Activated T-cell treated with anti-CD3 and anti-CD28 coated beads, Interleukin-2, amount 50 U/mL, for 72 hours (primary cell): ENCODE data around the gene RASSF1. TPM values are rescaled to one million over a fixed set of nuclear protein-coding genes. Genes with fewer than 3 reads are reported as not detected.

Source experiments
- ATAC-seq, 2 donors: fragments of 150-1000 bp; cut with Tn5 transposase; replicated peaks in 1 of 2; 2 replicates each; pipeline ENCODE4 v1.10.0; 2021; ENCODE audit warnings: moderate library complexity in 2 of 2, mild to moderate bottlenecking in 1 of 2
- DNase-seq, 2 donors: peaks; one replicate each; pipeline ENCODE4 v3.0.0; 2021 to 2022; ENCODE audit warnings: mixed read lengths in 1 of 2
- H3K27ac Mint-ChIP-seq: one replicate; pipeline ENCODE4 v1.8.0; 2022; ENCODE audit warnings: mild to moderate bottlenecking, moderate library complexity, mixed read lengths
- H3K27me3 Mint-ChIP-seq: one replicate; pipeline ENCODE4 v1.8.0; 2022; ENCODE audit warnings: low read depth, mixed read lengths
- H3K36me3 Mint-ChIP-seq, 2 donors: one replicate each; pipeline ENCODE4 v1.8.0; 2022; ENCODE audit warnings: mixed read lengths in 2 of 2, mild to moderate bottlenecking in 1 of 2; ENCODE audit not compliant: insufficient read depth in 2 of 2
- H3K4me1 Mint-ChIP-seq: one replicate; pipeline ENCODE4 v1.8.0; 2022; ENCODE audit warnings: low read depth, mixed read lengths
- H3K4me3 Mint-ChIP-seq, 2 donors: one replicate each; pipeline ENCODE4 v1.8.0; 2022; ENCODE audit warnings: mild to moderate bottlenecking in 2 of 2, mixed read lengths in 2 of 2, moderate library complexity in 2 of 2
- H3K9me3 Mint-ChIP-seq, 2 donors: one replicate each; pipeline ENCODE4 v1.8.0; 2022; ENCODE audit warnings: mixed read lengths in 2 of 2
- total RNA-seq, 2 donors: library from RNA; stranded (reverse); gene quantifications; one replicate each; pipeline ENCODE4 v1.2.3, GENCODE V29; 2022

RASSF1 gene
- 10 to 100 TPM; 51.4 to 61.6 TPM for total RNA-seq

GRCh38 chr3:50340448-50341329 lies at the start of gene RASSF1:
Gene RASSF1, minus strand, starts transcription at chr3:50340836. Its CDS starts 31 bp downstream, at chr3:50340805.
- Mint-ChIP-seq H3K4me3 (peak within 1 kb of the TSS; percentile 86 to 92), H3K36me3 (peaks cover 12 to 17% of the 10 kb centered on the region in 2 donors), H3K4me1 (peaks cover 46% of the 10 kb centered on the region), H3K27me3 (no peaks in the 10 kb centered on the region), H3K9me3 (no peaks in the 10 kb centered on the region), H3K27ac (peak within 1 kb of the TSS; percentile 97)
- ATAC-seq (peak; percentile 14 to 51), DNase-seq (peak; percentile 67 to 83)

GRCh38 chr3:50389414-50389767 lies 48.8 kb upstream of the RASSF1 start:
- no peak overlapping the region for H3K4me3 Mint-ChIP-seq
- H3K4me1 Mint-ChIP-seq: peaks cover 7% of the 10 kb centered on the region
- H3K9me3 Mint-ChIP-seq: no peaks in the 10 kb centered on the region
- no peaks in the 10 kb centered on the region for H3K36me3 Mint-ChIP-seq
- no peak for DNase-seq
- no peak for ATAC-seq
- H3K27me3 Mint-ChIP-seq: no peaks in the 10 kb centered on the region
- H3K27ac Mint-ChIP-seq: no peak overlapping the region

- H3K4me1 Mint-ChIP-seq: peaks cover 7% of the 10 kb centered on the region
- no peaks in the 10 kb centered on the region for H3K36me3 Mint-ChIP-seq
- DNase-seq (no peak), ATAC-seq (no peak)
- H3K27ac Mint-ChIP-seq: no peak overlapping the region
- H3K4me3 Mint-ChIP-seq: no peak overlapping the region
- no peaks in the 10 kb centered on the region for H3K27me3 Mint-ChIP-seq
- no peaks in the 10 kb centered on the region for H3K9me3 Mint-ChIP-seq
Measured at GRCh38 chr3:50388720-50389413, 48.2 kb upstream of the RASSF1 start.

- Mint-ChIP-seq H3K27ac (no peak overlapping the region), H3K4me1 (peaks cover 7% of the 10 kb centered on the region), H3K4me3 (no peak overlapping the region), H3K27me3 (no peaks in the 10 kb centered on the region), H3K36me3 (no peaks in the 10 kb centered on the region), H3K9me3 (no peaks in the 10 kb centered on the region)
- no peak for DNase-seq
- no peak for ATAC-seq
Measured at GRCh38 chr3:50388016-50388719, 47.5 kb upstream of the RASSF1 start.

- Mint-ChIP-seq H3K4me3 (no peak overlapping the region), H3K27me3 (no peaks in the 10 kb centered on the region), H3K9me3 (no peaks in the 10 kb centered on the region), H3K27ac (no peak overlapping the region), H3K36me3 (no peaks in the 10 kb centered on the region), H3K4me1 (no peaks in the 10 kb centered on the region)
- DNase-seq: no peak
- no peak for ATAC-seq
Measured at GRCh38 chr3:50385754-50386153, 45.1 kb upstream of the RASSF1 start.

- Mint-ChIP-seq H3K27me3 (no peaks in the 10 kb centered on the region), H3K4me1 (no peaks in the 10 kb centered on the region), H3K4me3 (no peak overlapping the region), H3K36me3 (no peaks in the 10 kb centered on the region), H3K27ac (no peak overlapping the region), H3K9me3 (no peaks in the 10 kb centered on the region)
- ATAC-seq (no peak), DNase-seq (no peak)
Measured at GRCh38 chr3:50383750-50384149, 43.1 kb upstream of the RASSF1 start.

GRCh38 chr3:50382722-50383121 lies 42.1 kb upstream of the RASSF1 start:
- no peaks in the 10 kb centered on the region for H3K4me1 Mint-ChIP-seq
- no peak overlapping the region for H3K4me3 Mint-ChIP-seq
- H3K27me3 Mint-ChIP-seq: no peaks in the 10 kb centered on the region
- DNase-seq (no peak), ATAC-seq (no peak)
- H3K27ac Mint-ChIP-seq: no peak overlapping the region
- no peaks in the 10 kb centered on the region for H3K36me3 Mint-ChIP-seq
- H3K9me3 Mint-ChIP-seq: no peaks in the 10 kb centered on the region

- no peak for ATAC-seq
- no peaks in the 10 kb centered on the region for H3K9me3 Mint-ChIP-seq
Measured at GRCh38 chr3:50381383-50381782, 40.7 kb upstream of the RASSF1 start.

GRCh38 chr3:50380405-50381085 lies 39.9 kb upstream of the RASSF1 start:
- Mint-ChIP-seq H3K36me3 (no peaks in the 10 kb centered on the region), H3K27ac (no peak overlapping the region), H3K4me1 (no peaks in the 10 kb centered on the region), H3K4me3 (no peak overlapping the region), H3K9me3 (no peaks in the 10 kb centered on the region), H3K27me3 (no peaks in the 10 kb centered on the region)
- ATAC-seq (no peak), DNase-seq (no peak)

More at GRCh38 chr3:50381383-50381782, 40.7 kb upstream of the RASSF1 start:
- DNase-seq: no peak
- H3K27ac Mint-ChIP-seq: no peak overlapping the region
- no peaks in the 10 kb centered on the region for H3K4me1 Mint-ChIP-seq
- no peak overlapping the region for H3K4me3 Mint-ChIP-seq
- no peaks in the 10 kb centered on the region for H3K27me3 Mint-ChIP-seq
- H3K36me3 Mint-ChIP-seq: no peaks in the 10 kb centered on the region

- no peaks in the 10 kb centered on the region for H3K4me1 Mint-ChIP-seq
- DNase-seq (no peak), ATAC-seq (no peak)
- no peak overlapping the region for H3K27ac Mint-ChIP-seq
- no peak overlapping the region for H3K4me3 Mint-ChIP-seq
- H3K36me3 Mint-ChIP-seq: no peaks in the 10 kb centered on the region
- no peaks in the 10 kb centered on the region for H3K27me3 Mint-ChIP-seq
- no peaks in the 10 kb centered on the region for H3K9me3 Mint-ChIP-seq
Measured at GRCh38 chr3:50378757-50379156, 38.1 kb upstream of the RASSF1 start.

GRCh38 chr3:50378024-50378423 lies 37.4 kb upstream of the RASSF1 start:
- Mint-ChIP-seq H3K4me3 (no peak overlapping the region), H3K27me3 (no peaks in the 10 kb centered on the region), H3K27ac (no peak overlapping the region), H3K36me3 (no peaks in the 10 kb centered on the region), H3K9me3 (no peaks in the 10 kb centered on the region), H3K4me1 (peaks cover 1% of the 10 kb centered on the region)
- DNase-seq: no peak
- no peak for ATAC-seq

GRCh38 chr3:50375258-50375931 lies 34.8 kb upstream of the RASSF1 start:
- H3K4me1 Mint-ChIP-seq: peaks cover 7% of the 10 kb centered on the region
- H3K9me3 Mint-ChIP-seq: no peaks in the 10 kb centered on the region
- ATAC-seq (no peak), DNase-seq (no peak)
- H3K27me3 Mint-ChIP-seq: no peaks in the 10 kb centered on the region
- H3K4me3 Mint-ChIP-seq: no peak overlapping the region
- H3K36me3 Mint-ChIP-seq: no peaks in the 10 kb centered on the region
- H3K27ac Mint-ChIP-seq: no peak overlapping the region
